A549 treated with CpdA at 1 μM for 4 hours (cell line): ENCODE data around the gene CHI3L2. TPM values are rescaled to one million over a fixed set of nuclear protein-coding genes. Genes with fewer than 3 reads are reported as not detected.

Experiments
- total RNA-seq: library from RNA; stranded (reverse); fragments of 200-300 nt; extraction: Qiagen RNA extraction; gene quantifications from 5 replicates; pipeline ENCODE4 v1.2.3, GENCODE V29; 2022; ENCODE audit warnings: low read depth

The CHI3L2 gene
- total RNA-seq = 0.25 to 0.54 TPM (median 0.38 TPM) in 4 of 5 replicates, not detected in the other

GRCh38 chr1:111227434-111227833 is at the start of gene CHI3L2:
CHI3L2 (plus strand) TSS chr1:111227713; CDS start chr1:111227730, 17 bp downstream.

GRCh38 chr1:111199881-111200801 is 27.4 kb upstream of the CHI3L2 start, which contains the start of gene DENND2D:
DENND2D (minus strand) TSS chr1:111200646; CDS start chr1:111200459, 187 bp downstream.

GRCh38 chr1:111290630-111291029 is 63.1 kb downstream of the CHI3L2 start, which contains the start of gene CHIA:
CHIA (plus strand) TSS chr1:111290851; CDS start chr1:111310468, 19,617 bp downstream.

Other genes with a start within 250 kb of the CHI3L2 start
- 19.1 to 20.2 TPM (median 19.5 TPM) in 5 replicates for gene DRAM2, start 87.6 kb upstream of the CHI3L2 start, total RNA-seq
- 11.8 to 14.9 TPM (median 14.1 TPM) in 5 replicates for gene CEPT1, start 87.5 kb upstream of the CHI3L2 start, total RNA-seq
- gene DENND2D, start 27.1 kb upstream of the CHI3L2 start, total RNA-seq = 1.1 to 1.6 TPM (median 1.5 TPM) in 5 replicates
- gene CHIA, start 63.1 kb downstream of the CHI3L2 start, total RNA-seq = not detected in 5 replicates
- 1.0 to 1.4 TPM (median 1.1 TPM) in 5 replicates for gene OVGP1, start 200.0 kb downstream of the CHI3L2 start, total RNA-seq
- gene WDR77, start 221.5 kb downstream of the CHI3L2 start, total RNA-seq = 31.7 to 54.9 TPM (median 53.1 TPM) in 5 replicates
- gene ATP5PB, start 221.8 kb downstream of the CHI3L2 start, total RNA-seq = 233 to 263 TPM (median 253 TPM) in 5 replicates
- 0.11 to 0.63 TPM (median 0.30 TPM) in 4 of 5 replicates, not detected in the other for gene C1orf162, start 246.3 kb downstream of the CHI3L2 start, total RNA-seq